ENCODE data around the gene SSBP3. TPM values are rescaled to one million over a fixed set of nuclear protein-coding genes. Genes with fewer than 3 reads are reported as not detected.

Gene SSBP3
- total RNA-seq: 7.8 and 9.4 TPM in 2 replicates

DNA sequence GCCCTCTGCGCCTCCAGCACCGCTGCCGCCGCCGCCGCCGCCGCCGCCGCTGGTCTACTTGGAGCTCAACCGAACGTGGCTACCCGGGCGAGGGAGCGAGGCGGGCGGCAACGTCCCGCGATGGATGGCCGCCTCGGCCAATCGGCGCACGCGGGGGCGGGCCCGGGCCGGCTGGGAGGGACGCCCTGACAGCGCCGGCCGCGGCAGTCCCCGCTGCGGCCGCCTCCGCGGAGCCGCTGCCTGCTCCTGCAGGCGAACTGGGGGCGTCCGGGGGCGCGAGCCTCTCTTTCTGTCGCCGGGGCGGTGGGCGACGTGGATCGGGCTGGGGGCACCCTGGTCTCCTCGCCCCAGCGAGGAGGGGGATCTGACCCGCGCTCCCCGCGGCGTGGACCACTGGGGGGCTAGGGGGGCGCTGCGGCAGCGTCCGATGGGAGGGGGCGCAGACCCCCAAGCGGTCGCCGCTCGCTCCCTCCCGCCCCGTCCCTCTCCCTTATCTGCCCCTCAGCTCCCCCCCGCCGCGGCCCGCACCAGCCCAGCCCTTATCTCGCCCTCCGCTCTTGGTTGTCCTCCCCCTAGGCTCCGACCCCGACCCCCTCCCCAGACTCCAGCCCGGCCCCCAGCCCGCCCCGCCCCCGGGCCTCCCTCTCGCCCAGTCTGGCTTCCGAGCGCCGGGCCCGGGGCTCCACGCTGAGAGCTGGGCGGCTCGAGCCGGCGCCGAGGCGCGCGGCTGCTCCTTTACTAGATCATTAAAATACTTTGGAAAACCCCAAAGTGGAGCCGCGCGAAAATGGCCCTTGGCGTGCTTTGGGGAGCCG, at the start of gene SSBP3:
Gene SSBP3 (minus strand): TSS at position 56 of the 815 bp plus-strand sequence.

GRCh38 chr1:54199765-54200518, 206.3 kb downstream of the SSBP3 start, which contains the start of the genes CYB5RL and MRPL37:
Gene CYB5RL (minus strand): TSS chr1:54200030. CDS start chr1:54195616, 4,414 bp downstream.
Gene MRPL37 (plus strand): TSS chr1:54200167. CDS start chr1:54200244, 77 bp downstream.

Other genes with a start within 250 kb of the SSBP3 start
- gene CYB5RL, start 206.4 kb downstream of the SSBP3 start, total RNA-seq: 0.79 and 1.3 TPM in 2 replicates
- gene MRPL37, start 206.2 kb downstream of the SSBP3 start, total RNA-seq: 52.2 and 106 TPM in 2 replicates
- 5.1 and 6.1 TPM in 2 replicates for gene ACOT11, start 141.8 kb upstream of the SSBP3 start, total RNA-seq
- gene FAM151A, start 217.1 kb upstream of the SSBP3 start, total RNA-seq: not detected in 2 replicates
- gene MROH7, start 235.4 kb upstream of the SSBP3 start, total RNA-seq: 1.1 and 1.2 TPM in 2 replicates